Stromal cell of bone marrow (primary cell): ENCODE results near the gene SELL.
"Not testable (repeated sequence)": the region's sequence is repeated elsewhere in the genome, so short reads cannot be mapped to it uniquely, and the experiment has no call there.

Experiments
- DNase-seq: peaks from one replicate; pipeline ENCODE4 v3.0.0-alpha.2; 2012; ENCODE audit warnings: low read depth

Gene SELL

GRCh38 chr1:169711469-169712308, at the start of gene SELL:
Gene SELL, minus strand, starts transcription at chr1:169711620. Its CDS starts 122 bp downstream, at chr1:169711498.
- DNase-seq: peak; percentile 39

- DNase-seq: no peak
These were observed 47.6 kb upstream of the SELL start for GRCh38 chr1:169759038-169759437.

GRCh38 chr1:169753549-169753948, 42.1 kb upstream of the SELL start:
- DNase-seq: no peak

- DNase-seq: no peak
These were observed 38.6 kb upstream of the SELL start for GRCh38 chr1:169750041-169750440.

- no peak for DNase-seq
These were observed 35.1 kb upstream of the SELL start for GRCh38 chr1:169746550-169746949.

GRCh38 chr1:169745015-169745861, 33.8 kb upstream of the SELL start:
- DNase-seq: no peak

GRCh38 chr1:169741666-169742394, 30.4 kb upstream of the SELL start:
- peak; percentile 4 for DNase-seq

GRCh38 chr1:169739980-169740379, 28.6 kb upstream of the SELL start:
- no peak for DNase-seq

GRCh38 chr1:169733924-169734323, 22.5 kb upstream of the SELL start, which contains the start of gene SELE:
Gene SELE, minus strand, starts transcription at chr1:169734079. Its CDS starts 467 bp downstream, at chr1:169733612.
- DNase-seq: no peak

- no peak for DNase-seq
These were observed 20.0 kb upstream of the SELL start for GRCh38 chr1:169731446-169731845.

GRCh38 chr1:169729991-169730390, 18.6 kb upstream of the SELL start:
- DNase-seq: no peak

- no peak for DNase-seq
These were observed 15.9 kb upstream of the SELL start for GRCh38 chr1:169727307-169727706.

GRCh38 chr1:169726851-169727250, 15.4 kb upstream of the SELL start:
- DNase-seq: no peak

- DNase-seq: no peak
These were observed 14.5 kb upstream of the SELL start for GRCh38 chr1:169725930-169726329.

GRCh38 chr1:169724168-169724567, 12.7 kb upstream of the SELL start:
- no peak for DNase-seq

GRCh38 chr1:169723763-169724162, 12.3 kb upstream of the SELL start:
- DNase-seq: no peak

- no peak for DNase-seq
These were observed 11.4 kb upstream of the SELL start for GRCh38 chr1:169722779-169723178.

GRCh38 chr1:169715100-169715499, 3.7 kb upstream of the SELL start:
- not testable (repeated sequence) for DNase-seq

GRCh38 chr1:169713090-169713489, 1.7 kb upstream of the SELL start:
- not testable (repeated sequence) for DNase-seq

GRCh38 chr1:169712309-169712631, 850 bp upstream of the SELL start:
- no peak for DNase-seq

GRCh38 chr1:169708647-169709046, 2.8 kb downstream of the SELL start:
- DNase-seq: no peak

GRCh38 chr1:169707912-169708604, 3.4 kb downstream of the SELL start:
- DNase-seq: no peak
